Activated CD8-positive, alpha-beta memory T cell treated with anti-CD3 and anti-CD28 coated beads for 36 hours (primary cell): Measurements from ENCODE around the gene IGSF21. TPM values are rescaled to one million over a fixed set of nuclear protein-coding genes. Genes with fewer than 3 reads are reported as not detected.

Experiments used
- CTCF ChIA-PET: fragments of 350-600 bp; sonication (Branson Sonifier 250); formaldehyde crosslinking; loops from one replicate; lab custom pipeline; 2021; ENCODE audit warnings: antibody characterized with exemption; lab: Charles Lee
- POLR2A ChIA-PET: fragments of 350-600 bp; sonication (Branson Sonifier 250); formaldehyde crosslinking; loops from one replicate; lab custom pipeline; 2021; ENCODE audit warnings: antibody characterized with exemption; lab: Charles Lee
- total RNA-seq, 2 experiments: library from RNA; stranded (reverse); gene quantifications; one replicate each; pipeline ENCODE4 v1.2.3, GENCODE V29; 2021

IGSF21 gene
- total RNA-seq, 2 experiments from 2014 or later = not detected

DNA sequence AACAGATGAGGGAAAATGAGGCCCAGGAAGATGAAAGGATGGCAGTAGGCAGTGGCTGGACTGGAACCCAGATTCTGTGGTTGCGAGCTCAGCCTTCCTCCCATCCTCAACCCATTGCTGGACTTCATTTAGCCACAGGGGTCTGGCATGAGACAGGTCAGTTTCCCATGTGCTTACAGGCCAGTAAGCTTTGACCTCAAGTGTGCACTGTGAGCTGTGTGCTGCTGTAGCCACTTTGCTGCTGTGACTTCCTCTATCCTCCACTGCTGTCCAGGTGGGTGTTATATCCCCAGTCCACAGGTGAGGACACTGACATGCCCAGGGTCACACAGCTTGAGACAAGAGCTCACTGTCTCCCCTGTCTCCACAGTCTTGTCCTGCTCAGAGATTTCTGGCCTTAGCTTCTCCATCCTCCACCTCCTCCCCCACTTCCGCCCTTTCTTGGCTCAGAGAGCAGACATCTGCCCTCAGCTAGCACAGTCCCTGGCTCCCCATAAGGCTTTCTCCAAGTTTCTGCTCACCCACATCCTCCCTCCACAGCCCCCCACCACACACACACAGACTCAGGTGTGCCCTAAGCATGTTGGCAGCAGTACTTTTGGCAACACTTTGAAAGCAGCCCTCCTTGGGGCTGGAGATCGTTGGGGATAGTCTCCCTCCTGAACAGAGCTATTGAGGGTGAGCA lies 7.3 kb downstream of the IGSF21 start:
- ChIA-PET CTCF (no interaction called here), POLR2A (no interaction called here)

DNA sequence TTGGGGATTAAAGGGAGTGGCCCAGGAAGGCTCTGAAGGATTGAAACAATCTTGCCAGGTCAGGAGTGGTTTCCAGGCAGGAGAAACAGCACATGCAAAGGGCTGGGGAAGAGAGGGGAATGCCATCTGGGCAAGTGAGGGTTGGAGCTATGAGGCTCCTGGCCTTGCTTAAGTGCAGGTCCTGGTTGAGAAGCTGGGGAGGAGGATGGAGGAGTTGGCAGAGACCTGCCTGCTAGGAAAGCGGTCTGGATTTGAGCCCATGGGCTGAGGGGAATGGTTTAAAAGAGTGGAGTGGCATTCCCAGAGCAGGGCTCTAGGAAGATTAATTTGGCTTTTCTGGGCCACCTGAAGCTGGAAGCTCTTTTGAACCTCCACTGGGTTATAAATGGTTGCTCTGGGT lies 9.2 kb downstream of the IGSF21 start:
- CTCF ChIA-PET = no interaction called here
- POLR2A ChIA-PET = no interaction called here

DNA sequence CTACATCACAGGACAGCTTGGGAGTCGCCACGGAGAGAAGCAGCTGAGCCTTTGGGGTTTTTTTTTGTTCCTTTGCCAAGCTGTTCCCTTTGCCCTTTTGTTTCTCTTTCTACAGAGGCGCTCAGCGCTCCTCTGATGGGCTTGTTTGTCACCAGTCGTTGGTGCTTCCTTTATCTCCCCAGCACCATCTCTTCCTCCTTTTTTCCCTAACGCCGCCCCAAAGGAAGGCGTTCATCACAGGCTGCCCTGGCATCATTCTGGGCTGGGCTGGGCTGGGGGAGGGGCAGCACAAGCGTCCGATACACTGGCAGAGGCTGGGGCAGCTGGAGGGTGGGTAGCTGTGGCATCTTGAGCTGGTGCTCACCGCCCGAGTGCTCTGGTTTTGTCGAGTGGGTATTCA lies 10.5 kb downstream of the IGSF21 start:
- CTCF ChIA-PET = no interaction called here
- POLR2A ChIA-PET = no interaction called here

DNA sequence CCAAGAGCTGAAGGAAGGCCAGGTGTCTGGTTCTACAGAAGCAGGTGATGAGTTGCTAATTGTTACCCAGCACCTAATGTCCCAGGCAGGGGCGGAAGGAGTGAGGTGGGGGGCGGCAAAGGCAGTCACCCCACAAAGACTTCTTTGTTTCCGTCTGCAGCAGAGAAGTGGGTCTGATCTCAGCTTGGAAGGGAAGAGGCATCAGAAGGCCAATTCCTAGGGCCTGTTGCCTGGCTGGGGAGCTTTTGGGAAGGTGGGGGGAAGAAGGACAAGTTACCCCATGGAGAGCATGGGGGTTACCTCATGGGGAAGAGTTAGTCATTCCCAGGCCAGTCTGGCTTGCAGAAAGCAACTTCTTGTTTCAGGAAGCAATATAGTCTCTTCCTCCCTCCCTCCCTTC lies 10.9 kb downstream of the IGSF21 start:
- ChIA-PET POLR2A (no interaction called here), CTCF (no interaction called here)

DNA sequence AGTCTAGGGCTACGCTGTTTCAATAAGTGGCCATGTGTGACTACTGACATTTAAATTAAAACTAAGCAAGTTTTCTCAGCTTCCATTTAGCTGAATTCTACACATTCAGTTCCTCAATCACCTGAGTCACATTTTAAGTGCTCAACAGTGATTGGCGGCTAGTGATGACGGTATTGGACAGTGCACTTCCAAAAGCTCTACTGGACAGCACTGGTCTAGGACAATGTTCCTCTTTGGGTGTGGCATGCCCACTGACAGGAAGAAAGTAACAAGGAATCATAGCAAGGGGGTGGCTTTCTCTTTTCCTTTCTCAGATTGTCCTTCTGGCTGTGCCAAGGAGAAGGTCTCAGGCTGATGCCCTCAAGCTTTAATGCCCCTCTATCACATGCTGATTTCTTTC lies 11.7 kb downstream of the IGSF21 start:
- ChIA-PET CTCF (no interaction called here), POLR2A (no interaction called here)

DNA sequence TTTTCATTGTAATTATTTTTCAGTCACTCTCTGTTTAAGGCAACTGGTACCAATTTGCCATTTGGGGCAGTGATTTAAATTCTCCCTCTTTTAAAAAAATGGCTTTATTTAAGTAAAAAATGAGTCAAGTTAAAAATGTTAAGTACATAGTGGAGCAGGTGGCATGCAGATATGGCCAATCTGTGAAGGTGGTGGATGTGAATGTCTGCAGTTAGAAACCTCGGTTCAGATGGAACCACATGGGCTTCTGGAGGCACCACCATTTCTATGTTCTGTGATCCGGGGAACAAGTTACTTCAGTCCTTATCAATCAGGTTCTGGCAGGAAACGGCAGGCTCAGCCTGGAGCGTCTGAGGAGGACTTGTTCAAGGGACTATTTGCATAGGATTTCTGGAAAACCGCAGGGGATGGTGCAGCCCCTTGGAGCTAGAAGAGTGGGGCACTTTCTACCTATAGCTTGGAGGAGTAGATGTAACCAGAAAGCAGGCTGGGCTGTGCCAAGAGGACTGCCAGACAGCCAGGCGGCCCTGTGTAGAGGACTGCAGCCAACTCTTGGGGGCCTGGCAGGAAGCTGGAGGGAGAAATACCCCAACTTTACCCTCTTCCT lies 12.3 kb downstream of the IGSF21 start:
- POLR2A ChIA-PET = no interaction called here
- CTCF ChIA-PET = no interaction called here

DNA sequence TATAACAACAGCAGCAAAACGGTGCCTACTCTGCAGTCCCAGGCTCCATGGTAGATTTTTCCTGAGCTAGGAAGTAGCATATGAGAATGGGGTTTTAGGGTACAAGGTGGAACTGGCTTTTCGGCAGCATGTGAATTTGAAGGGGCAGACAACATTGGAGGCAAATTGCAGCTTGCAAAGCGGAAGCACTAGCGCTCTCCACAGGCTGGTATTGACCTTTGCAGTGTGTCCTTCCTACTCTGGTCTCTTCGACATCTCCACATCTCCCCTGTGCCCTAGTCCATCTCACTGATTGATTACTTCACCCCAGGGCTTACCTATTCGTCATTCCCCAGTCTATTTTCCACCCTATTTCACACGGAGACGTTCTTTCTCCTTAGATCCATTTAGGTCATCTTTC lies 13.0 kb downstream of the IGSF21 start:
- ChIA-PET CTCF (no interaction called here), POLR2A (no interaction called here)

DNA sequence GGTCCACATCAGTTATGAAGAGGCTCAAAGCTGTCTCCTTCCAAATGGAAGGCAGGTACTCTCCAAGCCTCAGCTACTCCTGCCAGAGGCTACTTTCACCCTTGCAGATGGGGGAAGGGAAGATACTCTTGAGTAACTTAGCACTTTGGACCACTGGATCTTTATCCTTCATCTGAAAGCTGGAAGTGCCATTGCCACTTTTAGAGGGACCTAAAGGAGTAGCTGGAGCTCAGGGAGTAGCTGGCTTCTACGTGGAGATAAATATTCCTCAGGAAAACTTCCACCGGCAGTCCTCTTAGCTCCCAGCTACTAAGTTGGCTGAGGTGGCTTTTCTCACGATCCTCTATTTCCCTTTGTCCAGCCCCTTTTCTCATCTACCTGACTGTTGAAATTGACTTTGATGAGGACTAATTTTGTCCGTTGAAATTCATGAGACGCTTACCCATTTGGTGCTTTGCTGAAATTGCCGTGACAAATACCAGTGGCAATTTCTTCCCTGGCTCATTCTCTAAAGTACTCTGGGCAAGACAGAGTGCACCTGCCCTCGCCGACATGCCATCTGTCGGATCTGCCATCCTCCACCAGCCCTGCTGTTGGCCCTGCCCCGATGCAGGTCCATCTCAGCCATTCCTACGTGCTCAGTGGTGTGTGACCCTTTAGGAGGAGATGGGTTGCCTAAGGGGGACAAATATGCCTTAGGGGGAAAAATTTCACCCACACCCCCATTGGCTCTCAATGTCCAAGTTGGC lies 13.6 kb downstream of the IGSF21 start:
- ChIA-PET CTCF (interaction anchor here (0.7 kb wide), 1 partner anchor 447 kb away, joined by 3 read pairs; no protein-coding TSS in a partner anchor), POLR2A (no interaction called here)

DNA sequence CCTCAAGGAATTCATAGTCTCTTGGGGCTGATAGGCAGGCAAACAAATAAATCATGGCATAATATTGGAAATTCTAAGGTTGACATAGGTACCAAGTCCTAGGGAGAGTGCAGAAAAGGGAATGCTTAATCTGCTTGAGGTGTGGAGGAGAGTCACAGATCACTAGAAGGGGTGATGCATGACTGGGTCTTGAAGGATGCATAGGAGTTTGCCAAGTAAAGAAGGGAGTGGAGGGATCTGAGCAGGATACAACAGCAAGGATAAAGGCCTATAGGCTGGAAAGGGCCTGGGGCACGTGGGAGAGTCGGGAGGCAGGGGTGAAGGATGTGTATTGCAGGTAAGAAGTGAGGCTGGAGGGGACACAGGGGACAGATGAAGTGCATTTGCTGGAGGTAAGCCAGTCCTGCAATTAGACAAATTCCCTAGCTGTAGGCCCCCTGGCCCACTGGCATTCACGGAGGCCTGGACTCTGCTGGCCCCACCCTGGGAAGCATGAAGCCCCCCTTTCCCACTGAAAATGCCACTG lies 15.9 kb downstream of the IGSF21 start:
- ChIA-PET CTCF (no interaction called here), POLR2A (no interaction called here)

DNA sequence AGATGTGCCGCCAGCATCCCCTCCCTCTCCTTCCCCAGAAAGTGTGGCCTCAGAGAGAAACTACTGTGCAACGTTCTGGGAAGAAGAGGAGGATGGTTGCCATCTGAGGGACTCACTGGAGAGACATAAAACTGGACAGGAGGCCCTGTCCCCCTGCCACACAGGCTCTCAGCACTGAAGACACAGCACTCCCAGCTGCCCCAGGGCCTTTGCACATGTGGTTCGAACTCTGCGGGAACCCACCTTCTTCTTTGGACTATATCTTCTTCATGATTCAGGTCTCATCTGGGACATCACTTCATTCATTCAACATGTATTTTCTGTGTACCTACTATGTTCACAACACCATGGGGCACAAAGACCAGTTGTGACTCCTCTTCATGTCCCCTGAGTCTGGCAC lies 17.4 kb downstream of the IGSF21 start:
- POLR2A ChIA-PET = no interaction called here

DNA sequence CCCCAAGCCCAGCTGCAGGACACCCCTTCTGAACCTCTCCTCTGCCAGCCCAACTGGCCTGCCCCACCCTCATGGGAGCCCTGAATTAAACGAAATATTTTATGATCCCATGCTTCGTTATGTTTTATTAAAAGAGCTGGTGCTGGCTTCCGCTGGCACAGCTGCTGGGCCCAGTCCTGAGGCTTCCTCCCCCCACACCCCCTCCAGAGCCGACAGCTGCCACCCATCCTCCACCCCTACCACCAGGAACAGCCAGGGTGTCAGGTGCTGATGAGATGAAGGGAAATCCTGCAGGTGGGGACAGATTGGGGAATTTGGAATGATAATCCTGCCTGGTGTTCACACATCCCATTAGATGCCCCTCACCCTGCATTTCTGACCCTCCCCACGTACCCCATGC lies 19.0 kb downstream of the IGSF21 start:
- CTCF ChIA-PET = no interaction called here
- POLR2A ChIA-PET = no interaction called here

More for the DNA sequence above, 17.4 kb downstream of the IGSF21 start:
- CTCF ChIA-PET = no interaction called here

DNA sequence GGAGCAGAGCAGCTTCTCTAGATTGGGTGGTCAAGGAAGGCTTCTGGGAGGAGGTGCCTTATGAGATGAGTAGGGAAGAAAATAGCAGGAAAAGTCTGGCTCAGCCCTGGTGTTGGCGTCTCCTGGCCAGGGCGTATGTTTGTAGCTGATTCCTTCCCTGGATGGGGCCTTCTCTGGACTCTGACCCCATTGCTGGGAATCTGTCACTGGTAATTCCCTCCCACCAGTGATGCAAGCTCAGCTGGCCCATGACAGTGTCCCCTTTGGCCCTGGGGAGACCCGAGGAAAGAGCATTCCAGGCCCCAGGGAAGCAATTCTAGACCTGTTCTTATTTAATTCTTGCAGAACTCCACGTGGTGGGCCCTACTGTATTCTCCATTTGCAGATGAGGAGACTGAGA lies 20.7 kb downstream of the IGSF21 start:
- CTCF ChIA-PET = no interaction called here
- POLR2A ChIA-PET = no interaction called here

DNA sequence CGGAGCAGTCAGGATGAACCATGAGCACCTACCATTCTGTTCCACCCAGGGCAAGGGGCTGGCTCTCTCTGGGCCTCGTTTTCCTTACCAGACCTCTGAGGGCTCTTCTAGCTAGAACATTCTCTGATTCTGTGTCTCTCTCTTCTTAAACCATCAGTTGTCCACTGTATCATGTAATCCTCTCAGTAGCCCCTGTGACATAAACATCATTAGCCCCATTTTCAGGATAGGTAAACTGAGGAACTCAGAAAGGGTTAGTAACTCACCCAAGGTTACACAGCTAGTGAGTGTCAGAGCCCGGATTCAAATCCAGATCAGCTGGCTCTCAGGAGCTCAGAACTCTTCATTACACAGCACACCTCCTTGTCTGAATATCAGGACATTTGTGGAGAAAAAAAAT lies 22.8 kb downstream of the IGSF21 start:
- CTCF ChIA-PET = no interaction called here

DNA sequence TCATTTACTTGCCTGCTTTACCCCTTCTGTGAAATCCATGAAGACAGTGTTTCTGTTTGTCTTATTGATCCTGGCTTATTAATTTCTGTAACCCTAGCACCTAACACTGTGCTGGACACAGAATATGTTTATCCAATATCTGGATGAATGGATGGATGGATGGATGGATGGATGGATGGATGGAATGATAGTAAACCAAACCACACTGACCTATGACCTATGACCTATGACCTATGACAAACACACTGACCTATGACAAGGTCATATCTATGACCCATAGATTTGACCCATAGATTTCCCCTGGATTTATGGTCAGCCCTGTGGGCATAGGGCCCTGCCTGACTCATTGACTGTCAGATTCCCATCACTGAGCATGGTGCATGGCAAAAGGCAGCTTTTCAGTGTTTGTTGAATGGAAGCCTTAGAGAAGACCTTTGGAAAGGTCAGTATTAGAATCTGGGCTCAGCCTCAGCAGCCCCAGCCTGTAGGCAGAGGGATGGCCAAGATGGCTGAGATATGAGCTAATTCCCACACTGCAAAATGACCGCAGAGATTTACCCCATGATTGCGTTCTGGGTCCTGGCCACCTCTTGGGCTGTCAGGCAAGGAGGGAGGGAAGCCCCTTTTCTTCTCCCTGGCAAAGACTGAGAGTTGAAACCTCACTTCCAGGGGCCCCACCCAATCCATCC lies 24.6 kb downstream of the IGSF21 start:
- POLR2A ChIA-PET = no interaction called here
- CTCF ChIA-PET = no interaction called here

More for the DNA sequence above, 22.8 kb downstream of the IGSF21 start:
- POLR2A ChIA-PET = no interaction called here

DNA sequence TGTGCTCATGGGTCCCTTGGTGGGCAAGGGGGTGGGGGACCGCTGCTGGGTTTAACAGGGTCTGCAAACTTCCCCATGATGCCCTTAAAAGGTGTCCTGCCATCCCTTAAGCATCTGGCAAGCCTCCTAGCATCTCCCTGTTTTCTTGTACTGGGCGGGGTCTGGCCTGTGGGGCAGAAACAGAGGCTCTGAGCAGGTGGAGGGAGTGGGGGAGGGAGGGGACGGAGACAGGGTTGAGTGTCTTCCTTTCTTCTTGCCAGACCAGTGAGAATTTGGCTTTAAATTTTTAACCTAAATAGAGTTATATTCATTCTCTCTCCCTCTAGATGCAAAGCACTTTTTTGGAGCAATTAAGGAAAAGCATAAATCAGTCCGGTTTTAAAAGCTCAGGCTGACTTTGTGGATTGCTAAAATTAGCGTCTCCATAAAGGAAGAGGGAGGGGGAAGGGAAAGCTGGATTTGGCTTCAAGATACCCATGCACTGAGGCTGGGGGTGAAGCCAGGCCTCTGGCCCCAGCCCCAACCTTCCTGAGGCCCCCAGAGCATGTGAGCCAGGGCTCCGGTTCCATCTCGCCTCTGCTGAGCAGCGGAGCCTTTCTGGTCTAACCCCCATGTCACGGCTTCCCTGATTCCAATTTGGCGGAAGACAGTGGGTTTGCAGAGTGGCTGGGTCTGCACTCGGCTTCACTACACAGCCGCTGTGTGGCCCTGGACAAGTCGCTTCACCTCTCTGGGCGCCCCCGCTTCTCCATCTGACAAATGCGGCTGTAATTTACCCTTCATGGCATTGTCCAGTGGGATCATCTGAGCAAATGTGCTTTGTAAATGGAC lies 25.3 kb downstream of the IGSF21 start:
- POLR2A ChIA-PET = no interaction called here
- CTCF ChIA-PET = no interaction called here

DNA sequence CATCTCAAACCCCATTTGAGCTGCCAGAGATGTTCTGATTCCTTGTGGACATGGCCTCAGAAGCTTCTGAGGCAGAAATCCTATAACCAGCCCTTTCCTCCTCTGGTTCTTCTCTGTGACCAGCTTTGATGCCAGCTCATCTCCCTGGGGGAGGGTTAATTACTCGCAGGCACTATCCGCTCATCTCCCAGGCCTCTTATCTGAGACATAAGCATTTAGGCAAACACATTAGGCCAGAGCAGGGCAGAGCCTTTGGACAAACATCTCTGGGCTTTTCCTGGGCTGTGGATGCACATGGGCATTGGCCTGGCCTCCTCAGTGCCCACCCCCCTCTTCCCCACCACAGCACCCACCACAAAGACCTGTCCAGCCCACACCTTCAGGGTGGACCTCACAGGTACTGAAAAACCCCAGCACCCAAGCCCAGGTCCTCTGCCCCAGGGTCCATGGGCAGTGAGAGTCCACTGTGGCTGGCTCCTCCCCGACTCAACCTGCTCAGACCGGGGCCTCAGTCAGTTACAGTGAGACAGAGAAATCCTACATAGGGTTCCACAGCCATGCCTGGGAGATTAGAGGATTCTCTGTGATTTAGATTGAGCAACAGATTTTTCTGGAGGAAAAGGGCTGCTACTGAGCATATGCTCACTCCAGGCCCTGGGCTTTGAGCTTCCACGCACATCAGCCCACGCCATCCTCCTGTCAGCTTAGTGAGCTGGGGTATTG lies 26.9 kb downstream of the IGSF21 start:
- CTCF ChIA-PET = no interaction called here
- POLR2A ChIA-PET = no interaction called here

DNA sequence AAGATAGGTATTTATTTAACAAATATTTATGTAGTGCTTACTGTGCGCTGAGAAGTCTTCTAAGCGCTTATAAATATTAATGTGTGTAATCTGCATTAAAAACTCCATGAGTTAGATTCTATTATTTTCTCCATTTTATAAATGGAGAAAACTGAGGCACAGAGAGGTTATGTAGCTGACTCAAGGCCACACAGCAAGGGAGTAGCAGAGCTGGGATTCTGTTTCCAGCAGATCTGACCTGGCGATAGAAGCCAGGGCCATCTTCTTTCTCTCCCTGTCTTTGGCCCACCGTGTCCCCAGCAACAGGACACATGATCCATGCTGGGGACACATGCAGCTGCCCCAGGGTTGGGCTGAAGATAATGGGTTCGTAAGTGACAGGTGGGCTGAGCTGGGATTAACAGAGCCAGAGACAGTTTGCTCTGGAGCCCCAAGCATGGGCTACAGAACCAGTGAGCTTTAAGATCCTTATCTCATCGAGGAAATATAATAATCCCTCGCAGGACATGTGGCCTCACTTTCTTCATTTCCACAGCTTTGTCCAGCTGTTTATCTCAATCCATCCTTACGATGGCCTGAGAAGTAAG lies 30.3 kb downstream of the IGSF21 start:
- POLR2A ChIA-PET = no interaction called here

More for the DNA sequence above, 30.3 kb downstream of the IGSF21 start:
- CTCF ChIA-PET = no interaction called here
